NOMO-1 (cell line): Measurements from ENCODE around the gene CRYGB.

Experiments used
- DNase-seq, 2 experiments: peaks; one replicate each; lab custom pipeline; 2025; ENCODE audit not compliant: unreplicated experiment in 2 of 2; lab: John Stamatoyannopoulos, UW

The CRYGB gene

GRCh38 chr2:208146006-208146405 is at the start of gene CRYGB:
Gene CRYGB, minus strand, starts transcription at chr2:208146158. Its CDS starts 38 bp downstream, at chr2:208146120.
- no peak for DNase-seq

GRCh38 chr2:208195531-208195930 is 49.6 kb upstream of the CRYGB start:
- no peak for DNase-seq

GRCh38 chr2:208192611-208193236 is 46.8 kb upstream of the CRYGB start:
- DNase-seq, result no peak

GRCh38 chr2:208189810-208190503 is 44.0 kb upstream of the CRYGB start, which contains the start of gene C2orf80:
Gene C2orf80, minus strand, starts transcription at chr2:208190030. Its CDS starts 3,044 bp downstream, at chr2:208186986.
- no peak for DNase-seq

GRCh38 chr2:208189069-208189809 is 43.3 kb upstream of the CRYGB start:
- no peak for DNase-seq

- no peak for DNase-seq
Measured at GRCh38 chr2:208186893-208187292, 40.9 kb upstream of the CRYGB start.

- DNase-seq, result no peak
Measured at GRCh38 chr2:208186465-208186864, 40.5 kb upstream of the CRYGB start.

- DNase-seq, result peak in 1 of 2 experiments; percentile 25
Measured at GRCh38 chr2:208183972-208184705, 38.2 kb upstream of the CRYGB start.

GRCh38 chr2:208183526-208183925 is 37.6 kb upstream of the CRYGB start:
- peak in 1 of 2 experiments; percentile 13 for DNase-seq

- DNase-seq, result no peak
Measured at GRCh38 chr2:208182835-208183234, 36.9 kb upstream of the CRYGB start.

GRCh38 chr2:208179028-208179609 is 33.2 kb upstream of the CRYGB start:
- no peak for DNase-seq

GRCh38 chr2:208175840-208176153 is 29.8 kb upstream of the CRYGB start:
- DNase-seq, result no peak

GRCh38 chr2:208175069-208175839 is 29.3 kb upstream of the CRYGB start:
- peak; percentile 70 to 82 for DNase-seq

GRCh38 chr2:208174144-208174543 is 28.2 kb upstream of the CRYGB start:
- no peak for DNase-seq

GRCh38 chr2:208172125-208172524 is 26.2 kb upstream of the CRYGB start:
- DNase-seq, result peak; percentile 71 to 88

GRCh38 chr2:208164951-208165755 is 19.2 kb upstream of the CRYGB start:
- no peak for DNase-seq

GRCh38 chr2:208163489-208163888 is 17.5 kb upstream of the CRYGB start, which contains the start of gene CRYGA:
Gene CRYGA, minus strand, starts transcription at chr2:208163589. Its CDS starts 33 bp downstream, at chr2:208163556.
- DNase-seq, result no peak

- no peak for DNase-seq
Measured at GRCh38 chr2:208156439-208156838, 10.5 kb upstream of the CRYGB start.

- no peak for DNase-seq
Measured at GRCh38 chr2:208153156-208153555, 7.2 kb upstream of the CRYGB start.
